ENCODE data around the gene TMEM88.

TMEM88 gene

DNA sequence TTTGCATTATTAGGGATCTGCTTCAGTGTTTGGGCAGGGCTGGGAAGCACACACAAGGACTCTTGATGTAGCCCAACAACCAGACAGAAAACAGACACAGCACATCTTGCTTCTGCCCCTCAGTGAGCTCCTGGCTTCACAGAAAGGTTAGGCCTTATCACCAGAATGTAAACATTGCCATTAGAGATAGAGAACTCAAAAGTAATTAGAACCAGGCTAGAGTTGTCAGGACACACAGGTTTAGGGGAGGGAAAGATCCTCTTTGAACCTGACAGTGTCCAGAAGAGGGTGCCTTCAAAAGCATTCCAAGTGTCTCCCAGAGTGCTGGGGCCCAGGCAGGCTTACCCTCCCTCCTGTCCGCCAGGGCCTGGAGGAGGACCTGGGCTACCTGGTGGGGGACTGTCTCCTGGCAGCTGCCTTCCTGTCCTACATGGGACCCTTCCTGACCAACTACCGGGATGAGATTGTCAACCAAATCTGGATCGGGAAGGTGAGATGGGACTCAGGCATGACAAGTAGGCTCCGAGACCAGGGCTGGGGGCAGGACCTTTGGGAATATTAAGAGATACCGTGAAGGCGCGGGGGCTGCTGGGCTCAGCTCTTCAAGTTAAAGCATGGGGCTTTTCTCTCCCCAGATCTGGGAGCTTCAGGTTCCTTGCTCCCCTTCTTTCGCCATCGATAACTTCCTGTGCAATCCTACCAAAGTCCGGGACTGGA, 37.8 kb upstream of the TMEM88 start:
- TF ChIP-seq, protein P1, sequence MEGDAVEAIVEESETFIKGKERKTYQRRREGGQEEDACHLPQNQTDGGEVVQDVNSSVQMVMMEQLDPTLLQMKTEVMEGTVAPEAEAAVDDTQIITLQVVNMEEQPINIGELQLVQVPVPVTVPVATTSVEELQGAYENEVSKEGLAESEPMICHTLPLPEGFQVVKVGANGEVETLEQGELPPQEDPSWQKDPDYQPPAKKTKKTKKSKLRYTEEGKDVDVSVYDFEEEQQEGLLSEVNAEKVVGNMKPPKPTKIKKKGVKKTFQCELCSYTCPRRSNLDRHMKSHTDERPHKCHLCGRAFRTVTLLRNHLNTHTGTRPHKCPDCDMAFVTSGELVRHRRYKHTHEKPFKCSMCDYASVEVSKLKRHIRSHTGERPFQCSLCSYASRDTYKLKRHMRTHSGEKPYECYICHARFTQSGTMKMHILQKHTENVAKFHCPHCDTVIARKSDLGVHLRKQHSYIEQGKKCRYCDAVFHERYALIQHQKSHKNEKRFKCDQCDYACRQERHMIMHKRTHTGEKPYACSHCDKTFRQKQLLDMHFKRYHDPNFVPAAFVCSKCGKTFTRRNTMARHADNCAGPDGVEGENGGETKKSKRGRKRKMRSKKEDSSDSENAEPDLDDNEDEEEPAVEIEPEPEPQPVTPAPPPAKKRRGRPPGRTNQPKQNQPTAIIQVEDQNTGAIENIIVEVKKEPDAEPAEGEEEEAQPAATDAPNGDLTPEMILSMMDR (IDR thresholded peaks at IDR 0.05; ENCODE audit: insufficient read depth, low read depth, low read length, missing control alignments) = no peak
- no peak for DNase-seq (ENCODE audit: low read depth)
- no peak overlapping the region for H3K4me3 ChIP-seq (ENCODE audit: low read depth, low read length)

DNA sequence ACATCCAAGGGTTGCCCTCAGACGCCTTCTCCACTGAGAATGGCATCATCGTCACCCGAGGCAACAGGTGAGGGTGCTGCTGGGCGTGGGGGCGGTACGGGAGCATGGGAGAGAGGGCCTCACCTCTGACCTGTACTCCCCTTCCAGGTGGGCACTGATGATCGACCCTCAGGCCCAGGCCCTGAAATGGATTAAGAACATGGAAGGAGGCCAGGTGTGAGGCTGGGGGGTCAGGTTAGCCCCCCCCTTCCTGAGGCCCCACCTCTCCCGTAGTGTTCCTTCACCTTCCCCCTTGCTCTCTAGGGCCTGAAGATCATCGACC, 37.3 kb upstream of the TMEM88 start:
- DNase-seq (ENCODE audit: low read depth) = no peak
- TF ChIP-seq, protein P1 (IDR thresholded peaks at IDR 0.05; ENCODE audit: insufficient read depth, low read depth, low read length, missing control alignments) = no peak
- no peak overlapping the region for H3K4me3 ChIP-seq (ENCODE audit: low read depth, low read length)

DNA sequence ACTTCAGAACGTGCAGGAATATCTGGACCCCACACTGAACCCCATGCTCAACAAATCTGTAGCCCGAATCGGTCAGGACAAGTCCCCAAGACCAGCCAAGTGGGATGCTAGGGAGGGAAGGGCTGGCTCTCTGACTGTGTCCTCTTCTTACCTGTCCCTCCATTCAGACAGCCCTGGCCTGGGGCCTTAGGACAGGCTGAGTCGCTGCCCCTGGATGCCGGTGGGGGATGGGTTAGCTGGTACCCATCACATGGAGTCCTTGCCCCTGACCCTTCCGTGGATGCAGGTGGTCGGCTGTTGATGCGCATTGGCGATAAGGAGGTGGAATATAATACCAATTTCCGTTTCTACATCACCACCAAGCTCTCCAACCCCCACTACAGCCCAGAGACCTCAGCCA, 36.8 kb upstream of the TMEM88 start:
- no peak for DNase-seq (ENCODE audit: low read depth)
- no peak overlapping the region for H3K4me3 ChIP-seq (ENCODE audit: low read depth, low read length)
- TF ChIP-seq, protein P1 (IDR thresholded peaks at IDR 0.05; ENCODE audit: insufficient read depth, low read depth, low read length, missing control alignments) = no peak

DNA sequence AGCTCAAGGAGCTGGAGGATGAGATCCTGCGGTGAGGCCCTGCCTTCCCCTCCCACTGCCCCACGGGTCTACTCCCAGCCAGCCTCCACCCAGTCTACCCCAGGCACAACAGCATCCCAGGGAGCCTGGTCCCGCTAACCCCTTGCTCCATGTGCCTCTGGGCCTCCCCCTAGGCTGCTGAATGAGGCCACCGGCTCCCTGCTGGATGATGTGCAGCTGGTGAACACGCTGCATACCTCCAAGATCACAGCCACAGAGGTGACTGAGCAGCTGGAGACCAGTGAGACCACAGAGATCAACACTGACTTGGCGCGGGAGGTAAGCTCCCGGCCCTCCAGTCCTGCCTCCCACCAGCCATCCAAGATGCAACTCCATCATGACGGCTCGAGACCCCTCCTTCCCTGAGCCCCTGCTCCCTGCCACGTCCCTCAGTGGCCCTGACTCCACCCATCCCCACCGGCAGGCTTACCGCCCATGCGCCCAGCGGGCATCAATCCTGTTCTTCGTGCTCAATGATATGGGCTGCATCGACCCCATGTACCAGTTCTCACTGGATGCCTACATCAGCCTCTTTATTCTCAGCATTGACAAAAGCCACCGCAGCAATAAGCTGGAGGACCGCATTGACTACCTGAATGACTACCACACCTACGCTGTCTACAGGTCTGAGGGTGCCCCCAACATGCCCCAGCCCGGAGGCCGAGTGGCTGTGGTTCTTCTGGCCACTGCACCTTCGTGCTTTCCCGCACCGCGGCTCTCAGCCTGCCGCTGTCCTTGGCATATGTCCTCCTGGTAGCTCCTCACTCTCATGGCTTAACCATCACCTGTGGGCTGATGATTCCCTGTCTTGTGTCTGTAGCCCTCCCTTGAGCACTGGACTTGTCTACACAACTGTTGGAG, 35.9 kb upstream of the TMEM88 start:
- no peak for DNase-seq (ENCODE audit: low read depth)
- TF ChIP-seq, protein P1 (IDR thresholded peaks at IDR 0.05; ENCODE audit: insufficient read depth, low read depth, low read length, missing control alignments) = no peak
- H3K4me3 ChIP-seq (ENCODE audit: low read depth, low read length) = no peak overlapping the region

DNA sequence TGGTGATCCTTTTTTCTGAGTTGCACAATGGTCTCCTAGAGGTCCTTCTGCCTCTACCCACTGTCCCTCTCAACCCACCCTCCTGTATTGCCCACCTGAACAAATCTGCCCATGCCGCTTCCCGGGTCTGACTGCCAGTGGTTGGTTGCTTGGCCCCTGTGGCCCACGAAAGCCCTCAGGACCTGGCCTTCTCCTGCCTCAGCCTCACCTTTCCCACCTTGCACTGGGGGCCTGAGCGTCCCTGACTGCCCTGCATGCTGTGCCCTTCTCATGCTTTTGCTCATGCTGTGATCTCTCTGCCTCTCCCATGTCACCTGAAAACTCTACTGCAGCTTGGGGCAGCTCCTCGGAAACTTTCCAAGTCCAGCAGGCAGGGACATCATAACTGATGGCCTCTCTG, 34.6 kb upstream of the TMEM88 start:
- H3K4me3 ChIP-seq (ENCODE audit: low read depth, low read length) = no peak overlapping the region
- no peak for DNase-seq (ENCODE audit: low read depth)
- TF ChIP-seq, protein P1 (IDR thresholded peaks at IDR 0.05; ENCODE audit: insufficient read depth, low read depth, low read length, missing control alignments) = no peak

DNA sequence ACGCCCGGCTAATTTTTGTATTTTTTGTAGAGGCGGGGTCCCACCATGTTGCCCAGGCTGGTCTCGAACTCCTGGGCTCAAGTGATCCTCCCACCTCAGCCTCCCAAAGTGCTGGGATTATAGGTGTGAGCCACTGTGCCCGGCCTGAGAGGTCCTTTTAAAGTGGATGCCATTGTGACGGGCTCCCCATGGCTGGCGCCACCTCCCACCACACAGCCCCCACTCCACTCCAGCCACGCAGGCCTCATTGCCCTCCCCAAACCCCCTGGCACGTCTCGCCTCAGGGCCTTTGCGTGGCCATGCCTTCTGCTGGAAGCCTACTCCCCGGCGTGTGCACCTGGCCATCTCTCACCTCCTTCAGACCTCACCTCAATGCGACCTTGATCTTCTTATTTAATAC, 32.7 kb upstream of the TMEM88 start:
- no peak for DNase-seq (ENCODE audit: low read depth)
- TF ChIP-seq, protein P1 (IDR thresholded peaks at IDR 0.05; ENCODE audit: insufficient read depth, low read depth, low read length, missing control alignments) = no peak
- H3K4me3 ChIP-seq (ENCODE audit: low read depth, low read length) = no peak overlapping the region
